HepG2 (cell line): ENCODE data around the gene UTS2R. TPM values are rescaled to one million over a fixed set of nuclear protein-coding genes. Genes with fewer than 3 reads are reported as not detected.

Source experiments
- AKAP8 ChIP-seq: sonication (generic); formaldehyde crosslinking; IDR thresholded peaks from 2 replicates; pipeline ENCODE4 v1.5.1; 2020; ENCODE audit warnings: mild to moderate bottlenecking, missing genetic modification reagents
- ARID5B ChIP-seq: IDR thresholded peaks from 2 replicates; pipeline ENCODE4 v1.4.0; 2020; ENCODE audit warnings: mild to moderate bottlenecking, missing genetic modification reagents
- FOXP1 ChIP-seq, 2 experiments: fragments of 450-650 bp in 1 of 2; IDR thresholded peaks; 2 replicates each; pipeline ENCODE4 v1.6.1; 2017 to 2018; ENCODE audit warnings: antibody characterized with exemption in 1 of 2
- GATA4 ChIP-seq: sonication (generic); IDR thresholded peaks from 2 replicates; pipeline ENCODE4 v1.6.1; 2016; ENCODE audit warnings: antibody characterized with exemption, low read depth, borderline replicate concordance
- PRMT3 ChIP-seq: sonication (generic); formaldehyde crosslinking; IDR thresholded peaks from 2 replicates; pipeline ENCODE4 v1.8.1; 2022; ENCODE audit warnings: low read depth, mild to moderate bottlenecking, moderate library complexity, missing genetic modification reagents, borderline replicate concordance
- SAFB2 ChIP-seq: sonication (generic); formaldehyde crosslinking; IDR thresholded peaks from 2 replicates; pipeline ENCODE4 v1.5.1; 2020; ENCODE audit warnings: missing genetic modification reagents, low read depth, mild to moderate bottlenecking, borderline replicate concordance
- SAP130 ChIP-seq: IDR thresholded peaks from 2 replicates; pipeline ENCODE4 v1.6.1; 2016; ENCODE audit warnings: low read depth
- TAF1 ChIP-seq: sonication (generic); formaldehyde crosslinking; IDR thresholded peaks from 2 replicates; pipeline ENCODE4 v1.4.0; 2020; ENCODE audit warnings: missing genetic modification reagents
- TAF15 ChIP-seq: fragments of 200-400 bp; formaldehyde crosslinking; IDR thresholded peaks from one replicate; pipeline ENCODE4 v1.6.1; 2018; ENCODE audit warnings: mild to moderate bottlenecking, low read depth, low read length; ENCODE audit not compliant: poor library complexity, severe bottlenecking
- THYN1 ChIP-seq: sonication (generic); formaldehyde crosslinking; IDR thresholded peaks from 2 replicates; pipeline ENCODE4 v1.8.1; 2023; ENCODE audit warnings: low read depth, mild to moderate bottlenecking, moderate library complexity, missing genetic modification reagents, borderline replicate concordance
- XRCC5 ChIP-seq: fragments of 200-400 bp; formaldehyde crosslinking; optimal IDR thresholded peaks from 2 replicates; pipeline ENCODE3; 2017; ENCODE audit warnings: mild to moderate bottlenecking, low read length
- ZNF331 ChIP-seq: sonication (generic); formaldehyde crosslinking; IDR thresholded peaks from 2 replicates; pipeline ENCODE4 v1.4.0; 2020; ENCODE audit warnings: missing genetic modification reagents
- ZNF337 ChIP-seq: sonication (generic); formaldehyde crosslinking; IDR thresholded peaks from 2 replicates; pipeline ENCODE4 v1.5.1; 2020; ENCODE audit warnings: missing genetic modification reagents, low read depth, mild to moderate bottlenecking, borderline replicate concordance
- ZNF512B ChIP-seq: sonication (generic); formaldehyde crosslinking; IDR thresholded peaks from 2 replicates; pipeline ENCODE4 v1.5.1; 2020; ENCODE audit warnings: missing genetic modification reagents, mild to moderate bottlenecking, borderline replicate concordance
- ZNF577 ChIP-seq: sonication (generic); formaldehyde crosslinking; IDR thresholded peaks from 2 replicates; pipeline ENCODE4 v1.4.0; 2020; ENCODE audit warnings: mild to moderate bottlenecking, low read depth, missing genetic modification reagents, borderline replicate concordance
- ZNF616 ChIP-seq: sonication (generic); formaldehyde crosslinking; IDR thresholded peaks from 2 replicates; pipeline ENCODE4 v1.5.0; 2020; ENCODE audit warnings: low read depth, mild to moderate bottlenecking, missing genetic modification reagents
- ZNF770 ChIP-seq: sonication (generic); formaldehyde crosslinking; IDR thresholded peaks from 2 replicates; pipeline ENCODE4 v1.5.0; 2020; ENCODE audit warnings: mild to moderate bottlenecking, missing genetic modification reagents
- ZSCAN22 ChIP-seq: sonication (generic); formaldehyde crosslinking; IDR thresholded peaks from 2 replicates; pipeline ENCODE4 v1.4.0; 2020; ENCODE audit warnings: mild to moderate bottlenecking, missing genetic modification reagents
- ZSCAN29 ChIP-seq: sonication (generic); formaldehyde crosslinking; conservative IDR thresholded peaks from 2 replicates; pipeline ENCODE4 v1.4.0; 2020; ENCODE audit warnings: mild to moderate bottlenecking, missing genetic modification reagents
- polyA plus RNA-seq, 8 experiments: library from polyadenylated mRNA; depleted of rRNA in 3 of 8; stranded (reverse) in 7 of 8; unstranded in 1 of 8; fragments of >200 nt; fragmentation: Illumina TruSeq in 4 of 8; extraction: Trizol in 4 of 8; gene quantifications; 2 replicates each; pipeline versions ENCODE4 v1.2.1 to v1.2.3, GENCODE V29; 2011 to 2016; ENCODE audit warnings: low read depth in 4 of 8, missing spikeins in 1 of 8, mixed read lengths in 1 of 8; ENCODE audit not compliant: insufficient read depth in 1 of 8
- total RNA-seq, 5 experiments: library from RNA; depleted of rRNA; stranded (reverse); fragments of >200 nt; fragmentation: Illumina TruSeq; extraction: Trizol; gene quantifications; 2 replicates each; pipeline ENCODE4 v1.2.3, GENCODE V29; 2016; ENCODE audit warnings: low read depth in 1 of 5

The UTS2R gene
- total and polyA plus RNA-seq, 2 of the 13 experiments (the other 11 are each of a cell fraction or from before 2014, with no cell fraction given): 0.13 to 0.15 TPM

DNA sequence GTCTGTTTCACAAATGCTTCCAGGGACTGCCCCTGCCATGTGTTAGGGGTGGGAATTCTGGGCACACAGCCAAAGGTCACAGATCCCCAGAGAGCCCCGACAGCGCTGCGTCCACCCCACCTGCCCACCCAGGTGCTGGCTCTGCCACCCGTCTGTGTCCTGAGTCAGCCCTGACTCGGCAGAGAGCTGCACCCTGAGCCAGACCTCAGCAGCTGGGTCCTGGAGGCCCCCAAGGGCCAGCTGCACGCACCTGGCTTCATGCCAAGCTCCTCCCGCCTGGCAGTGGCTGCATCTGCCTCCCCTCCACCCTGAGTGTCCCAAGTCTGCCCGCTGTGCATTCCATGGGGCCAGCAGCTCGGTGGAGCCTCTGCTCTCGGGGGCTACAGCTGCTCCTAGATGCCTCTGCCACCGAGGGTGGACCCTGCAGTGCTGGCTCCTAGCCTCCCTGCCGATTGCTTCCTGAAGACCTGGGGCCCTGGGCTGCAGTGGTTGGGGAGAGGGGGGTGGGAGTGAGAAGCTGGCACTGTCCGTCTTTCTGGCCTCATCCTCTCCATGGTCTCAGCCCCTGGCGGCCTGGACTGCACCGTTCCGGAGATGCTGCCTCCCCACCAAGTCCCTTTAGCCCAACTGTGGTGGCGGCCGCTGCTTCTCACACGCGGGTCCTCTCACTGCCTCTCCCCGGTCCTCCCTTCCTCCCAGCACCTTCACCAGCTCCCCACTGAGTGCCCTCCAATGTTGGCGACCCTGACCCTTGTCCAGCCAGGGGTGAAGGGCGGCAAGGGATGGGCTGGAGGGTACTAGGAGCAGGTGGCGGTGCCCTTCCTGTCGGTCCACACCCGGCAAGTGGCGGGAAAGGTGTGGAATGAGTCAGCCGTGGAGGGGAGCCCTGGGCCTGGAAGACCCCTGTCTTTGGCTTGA lies 41.0 kb upstream of the UTS2R start (continued):
- TF ChIP-seq FOXP1 (IDR thresholded peaks at IDR 0.05) (no peak), FOXP1 (CRISPR knock-in tag; IDR thresholded peaks at IDR 0.05) (no peak; the same call in 1 of the 2 replicates), ZNF770 (CRISPR knock-in tag) (peak; percentile 65; the same call in 1 of the 2 replicates), ZNF616 (0 out of 2 replicates have a peak, but pooled peaks have one; percentile 56), ZNF337 (CRISPR knock-in tag) (no peak), THYN1 (CRISPR knock-in tag) (no peak), ZNF512B (no peak), GATA4 (no peak), XRCC5 (peak; percentile 16), SAP130 (peak; percentile 93), TAF1 (peak; percentile 53), ZSCAN22 (CRISPR knock-in tag) (no peak), TAF15 (no peak), ZNF331 (peak; percentile 72; the same call in 1 of the 2 replicates), PRMT3 (CRISPR knock-in tag) (no peak), AKAP8 (no peak; the same call in 1 of the 2 replicates), ZNF577 (CRISPR knock-in tag) (no peak), ARID5B (CRISPR knock-in tag) (peak; percentile 81), SAFB2 (CRISPR knock-in tag) (no peak), ZSCAN29 (no peak; the same call in 1 of the 2 replicates)
